Stimulated activated naive CD8-positive, alpha-beta T cell treated with anti-CD3 and anti-CD28 coated beads, Interleukin-15, Interleukin-2, amounts not matched to agents 100 ng/mL and 50 ng/mL, for 24 hours (primary cell): ENCODE results near the gene DLGAP1.
A peak's percentile ranks its signal among the peaks of the same experiment; 100 is the strongest.
"Not testable (repeated sequence)": the region's sequence is repeated elsewhere in the genome, so short reads cannot be mapped to it uniquely, and the experiment has no call there.

Experiments used
- H3K27ac Mint-ChIP-seq: one replicate; pipeline ENCODE4 v1.8.0; 2021; ENCODE audit warnings: mild to moderate bottlenecking, mixed read lengths
- H3K27me3 Mint-ChIP-seq: one replicate; pipeline ENCODE4 v1.8.0; 2021; ENCODE audit warnings: mixed read lengths
- H3K36me3 Mint-ChIP-seq: one replicate; pipeline ENCODE4 v1.8.0; 2021; ENCODE audit warnings: low read depth, mixed read lengths
- H3K4me1 Mint-ChIP-seq: one replicate; pipeline ENCODE4 v1.8.0; 2021; ENCODE audit warnings: low read depth, mixed read lengths
- H3K4me3 Mint-ChIP-seq: one replicate; pipeline ENCODE4 v1.8.0; 2021; ENCODE audit warnings: mild to moderate bottlenecking, mixed read lengths
- H3K9me3 Mint-ChIP-seq: one replicate; pipeline ENCODE4 v1.8.0; 2021; ENCODE audit warnings: mixed read lengths

DLGAP1 gene

DNA sequence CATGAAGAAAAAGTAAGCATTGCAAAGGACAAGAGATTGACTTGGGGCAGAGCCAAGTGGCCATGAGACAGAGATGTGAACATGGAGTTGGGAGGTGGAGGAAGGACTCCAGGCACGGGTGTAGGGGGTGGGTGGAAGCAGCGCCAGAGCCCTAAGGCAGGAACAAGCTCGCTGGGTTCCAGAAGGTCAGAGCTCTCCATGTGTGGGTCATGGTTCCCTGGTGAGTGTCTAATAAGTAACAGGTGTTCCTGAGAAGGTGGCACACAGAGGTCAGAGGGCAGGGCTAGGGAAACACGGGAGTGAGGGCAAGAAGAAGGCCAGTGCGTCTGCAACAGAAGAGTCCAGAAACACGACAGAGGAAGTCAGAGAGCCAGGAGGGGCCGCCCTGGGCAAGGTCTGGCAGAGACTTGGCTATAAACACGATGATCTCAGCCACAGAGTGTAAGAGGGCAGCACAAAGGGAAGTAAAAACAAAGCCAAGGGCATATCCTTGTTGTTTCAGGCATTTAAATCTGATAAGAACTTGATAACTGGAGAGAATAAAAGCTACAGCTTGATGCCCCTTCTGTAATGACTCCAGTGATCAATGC, 744.3 kb downstream of the DLGAP1 start:
- Mint-ChIP-seq H3K27me3 (peaks cover 26% of the 10 kb centered on the region), H3K36me3 (no peaks in the 10 kb centered on the region), H3K27ac (peak overlapping the region; percentile 14), H3K4me1 (peaks cover 10% of the 10 kb centered on the region), H3K9me3 (no peaks in the 10 kb centered on the region), H3K4me3 (no peak overlapping the region)

DNA sequence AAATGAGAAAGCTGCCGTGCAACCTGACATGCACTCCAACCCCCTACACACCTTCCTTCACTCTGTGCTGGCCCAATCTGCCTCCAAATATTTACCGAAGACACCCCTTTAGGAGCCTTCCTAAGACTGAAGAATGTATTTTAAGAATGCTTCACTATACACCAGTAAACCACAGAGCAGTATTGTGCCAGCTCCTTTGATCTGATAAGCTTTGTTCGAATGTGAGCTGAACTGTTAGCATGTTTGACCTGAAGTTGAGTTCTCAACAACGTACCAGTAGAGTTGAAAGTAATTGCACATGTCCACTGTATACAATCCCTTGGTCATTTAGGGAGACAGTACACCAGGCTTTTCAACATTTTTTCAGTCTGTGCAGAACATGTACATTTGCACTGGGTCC, 745.9 kb downstream of the DLGAP1 start:
- H3K27ac Mint-ChIP-seq = no peak overlapping the region
- H3K4me1 Mint-ChIP-seq = no peaks in the 10 kb centered on the region
- no peaks in the 10 kb centered on the region for H3K9me3 Mint-ChIP-seq
- H3K27me3 Mint-ChIP-seq = peaks cover 26% of the 10 kb centered on the region
- no peaks in the 10 kb centered on the region for H3K36me3 Mint-ChIP-seq
- H3K4me3 Mint-ChIP-seq = no peak overlapping the region

DNA sequence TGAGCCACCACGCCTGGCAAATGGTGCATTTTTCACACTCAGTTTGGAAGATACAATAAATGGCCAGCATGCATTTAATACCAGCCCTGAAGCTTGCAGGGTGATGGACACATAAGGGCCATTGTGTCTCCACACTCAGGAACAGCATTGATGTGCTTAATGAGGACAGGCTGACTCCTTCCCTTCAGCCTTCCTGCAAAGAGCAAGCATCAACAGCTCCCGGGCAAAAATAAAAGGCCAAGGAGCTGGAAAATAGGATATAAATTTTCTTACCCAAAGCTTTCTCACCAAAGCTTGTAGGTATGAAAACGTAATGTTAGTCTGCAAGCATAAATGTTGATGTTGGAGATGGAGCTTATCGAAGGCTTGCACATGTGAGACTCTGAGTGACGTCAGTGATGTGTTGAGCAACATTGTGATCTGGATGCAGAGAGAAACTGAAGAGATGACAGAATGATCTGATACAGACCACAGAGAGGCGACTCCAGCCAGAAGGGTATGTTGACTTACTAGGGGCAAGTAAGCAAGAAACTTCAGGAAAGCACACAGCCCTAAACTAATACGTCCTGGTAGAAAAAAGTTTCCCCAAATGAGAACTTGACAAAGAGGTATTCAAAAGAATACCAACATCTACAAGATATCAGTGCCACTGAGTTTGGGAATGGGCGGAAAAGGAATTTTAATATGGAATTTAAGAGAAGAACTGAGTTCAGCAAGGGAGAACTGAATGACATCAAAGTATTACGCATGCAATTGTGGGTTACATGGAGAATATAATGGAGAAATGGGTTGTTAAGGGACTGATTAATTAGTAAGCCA, 748.6 kb downstream of the DLGAP1 start:
- H3K4me1 Mint-ChIP-seq = no peaks in the 10 kb centered on the region
- no peak overlapping the region for H3K27ac Mint-ChIP-seq
- H3K36me3 Mint-ChIP-seq = no peaks in the 10 kb centered on the region
- H3K27me3 Mint-ChIP-seq = peaks cover 40% of the 10 kb centered on the region
- H3K9me3 Mint-ChIP-seq = no peaks in the 10 kb centered on the region
- H3K4me3 Mint-ChIP-seq = no peak overlapping the region

DNA sequence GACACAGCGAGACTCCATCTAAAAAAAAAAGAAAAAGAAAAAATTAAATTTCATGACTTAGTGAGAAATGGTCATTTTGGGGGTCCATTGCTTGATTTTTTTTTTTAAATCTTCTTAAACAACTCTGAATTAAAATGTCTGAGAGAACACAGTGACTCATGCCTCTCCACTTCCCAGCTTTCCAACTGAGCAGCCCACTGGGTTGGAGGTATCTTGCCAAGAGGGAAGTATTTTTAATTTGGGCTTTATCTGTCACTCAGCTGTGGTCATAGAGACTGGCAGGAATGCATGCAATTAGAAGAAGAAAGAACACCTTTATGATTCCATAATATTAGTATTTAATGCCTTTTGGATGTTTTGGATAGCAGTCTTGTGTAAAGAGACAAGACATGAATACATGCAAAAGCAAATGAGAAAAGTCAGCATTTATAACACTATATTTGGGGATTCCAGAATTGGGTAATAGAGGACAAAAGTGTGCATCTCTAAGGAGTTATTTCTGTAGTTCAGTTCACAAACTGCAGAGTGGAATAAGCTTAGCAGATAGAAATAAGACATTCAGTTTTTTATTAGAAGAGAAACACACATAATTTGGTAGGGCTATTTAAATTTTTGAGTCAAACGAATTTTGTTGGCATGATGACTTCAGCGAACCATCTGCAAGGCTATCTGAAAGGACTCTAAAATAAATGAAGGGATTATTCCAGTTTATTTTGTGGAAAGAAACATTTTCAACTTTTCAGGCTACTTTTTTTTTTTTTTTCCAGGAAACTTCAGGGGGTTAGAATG, 750.4 kb downstream of the DLGAP1 start:
- H3K27ac Mint-ChIP-seq = no peak overlapping the region
- no peak overlapping the region for H3K4me3 Mint-ChIP-seq
- peaks cover 40% of the 10 kb centered on the region for H3K27me3 Mint-ChIP-seq
- H3K36me3 Mint-ChIP-seq = no peaks in the 10 kb centered on the region
- H3K4me1 Mint-ChIP-seq = no peaks in the 10 kb centered on the region
- H3K9me3 Mint-ChIP-seq = no peaks in the 10 kb centered on the region

DNA sequence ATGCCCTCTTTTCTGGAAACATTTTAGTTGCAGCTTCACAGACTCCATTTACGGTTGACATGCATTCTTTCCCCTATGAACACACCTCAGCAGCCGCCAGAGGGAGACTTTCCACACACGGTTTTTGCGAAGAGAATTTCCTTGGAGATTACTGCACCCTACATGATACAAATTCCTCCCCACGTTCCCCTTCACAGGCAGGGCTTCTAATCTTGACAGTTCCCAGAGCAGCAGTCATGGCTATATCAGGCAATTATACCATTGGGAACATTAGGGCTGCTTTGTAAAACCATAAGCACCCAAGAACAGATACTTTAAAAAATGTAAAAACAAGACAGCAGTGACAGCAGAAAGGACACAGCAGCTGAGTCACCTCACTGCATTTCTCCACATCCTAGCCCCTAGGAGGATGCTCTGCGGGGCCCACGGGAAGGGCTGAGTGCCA, 751.4 kb downstream of the DLGAP1 start:
- Mint-ChIP-seq H3K36me3 (no peaks in the 10 kb centered on the region), H3K27me3 (peaks cover 38% of the 10 kb centered on the region), H3K9me3 (no peaks in the 10 kb centered on the region), H3K27ac (no peak overlapping the region), H3K4me1 (no peaks in the 10 kb centered on the region), H3K4me3 (no peak overlapping the region)

DNA sequence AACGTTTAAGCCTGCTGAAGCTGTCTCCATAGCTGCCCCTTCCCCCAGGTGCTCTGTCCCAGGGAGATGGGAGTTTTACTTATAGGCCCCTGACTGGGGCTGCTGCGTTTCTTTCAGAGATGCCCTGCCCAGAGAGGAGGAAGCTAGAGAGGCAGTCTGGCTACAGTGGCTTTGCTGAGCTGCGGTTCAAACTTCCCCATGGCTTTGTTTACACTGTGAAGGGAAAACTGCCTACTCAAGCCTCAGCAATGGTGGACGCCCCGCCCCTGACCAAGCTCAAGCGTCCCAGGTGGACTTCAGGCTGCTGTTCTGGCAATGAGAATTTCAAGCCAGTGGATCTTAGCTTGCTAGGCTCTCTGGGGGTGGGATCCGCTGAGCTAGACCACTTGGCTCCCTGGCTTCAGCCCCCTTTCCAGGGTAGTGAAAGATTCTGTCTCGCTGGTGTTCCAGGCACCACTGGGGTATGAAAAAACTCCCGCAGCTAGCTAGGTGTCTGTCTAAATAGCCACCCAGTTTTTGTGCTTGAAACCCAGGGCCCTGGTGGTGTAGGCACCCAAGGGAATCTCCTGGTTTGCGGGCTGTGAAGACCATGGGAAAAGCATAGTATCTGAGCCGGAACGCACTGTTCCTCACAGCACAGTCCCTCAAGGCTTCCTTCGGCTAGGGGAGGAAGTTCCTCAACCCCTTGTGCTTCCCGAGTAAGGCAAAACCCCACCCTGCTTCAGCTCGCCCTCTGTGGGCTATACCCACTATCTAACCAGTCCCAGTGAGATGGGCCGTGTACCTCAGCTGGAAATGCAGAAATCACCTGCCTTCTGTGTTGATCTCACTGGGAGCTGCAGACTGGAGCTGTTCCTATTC, 755.2 kb downstream of the DLGAP1 start:
- H3K4me3 Mint-ChIP-seq, H3K36me3 Mint-ChIP-seq, H3K4me1 Mint-ChIP-seq, H3K27ac Mint-ChIP-seq, H3K9me3 Mint-ChIP-seq: not testable (repeated sequence)
- peaks cover 44% of the 10 kb centered on the region for H3K27me3 Mint-ChIP-seq

DNA sequence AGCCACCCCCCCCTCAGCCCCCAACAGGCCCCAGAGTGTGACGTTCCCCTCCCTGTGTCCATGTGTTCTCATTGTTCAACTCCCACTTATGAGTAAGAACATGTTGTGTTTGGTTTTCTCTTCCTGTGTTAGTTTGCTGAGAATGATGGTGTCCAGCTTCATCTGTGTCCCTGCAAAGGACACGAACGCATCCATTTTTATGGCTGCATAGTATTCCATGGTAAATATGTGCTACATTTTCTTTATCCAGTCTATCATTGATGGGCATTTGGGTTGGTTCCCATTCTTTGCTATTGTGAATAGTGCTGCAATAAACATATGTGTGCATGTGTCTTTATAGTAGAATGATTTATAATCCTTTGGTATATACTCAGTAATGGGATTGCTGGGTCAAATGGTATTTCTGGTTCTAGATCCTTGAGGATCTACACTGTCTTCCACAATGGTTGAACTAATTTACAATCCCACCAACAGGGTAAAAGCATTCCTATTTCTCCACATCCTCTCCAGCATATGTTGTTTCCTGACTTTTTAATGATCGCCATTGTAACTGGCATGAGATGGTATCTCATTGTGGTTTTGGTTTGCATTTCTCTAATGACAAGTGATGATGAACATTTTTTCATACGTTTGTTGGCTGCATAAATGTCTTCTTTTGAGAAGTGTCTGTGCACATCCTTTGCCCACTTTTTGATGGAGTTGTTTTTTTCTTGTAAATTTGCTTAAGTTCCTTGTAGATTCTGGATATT, 760.9 kb downstream of the DLGAP1 start:
- not testable (repeated sequence) for H3K27ac Mint-ChIP-seq, H3K4me3 Mint-ChIP-seq, H3K9me3 Mint-ChIP-seq, H3K36me3 Mint-ChIP-seq, H3K4me1 Mint-ChIP-seq
- peaks cover 15% of the 10 kb centered on the region for H3K27me3 Mint-ChIP-seq

DNA sequence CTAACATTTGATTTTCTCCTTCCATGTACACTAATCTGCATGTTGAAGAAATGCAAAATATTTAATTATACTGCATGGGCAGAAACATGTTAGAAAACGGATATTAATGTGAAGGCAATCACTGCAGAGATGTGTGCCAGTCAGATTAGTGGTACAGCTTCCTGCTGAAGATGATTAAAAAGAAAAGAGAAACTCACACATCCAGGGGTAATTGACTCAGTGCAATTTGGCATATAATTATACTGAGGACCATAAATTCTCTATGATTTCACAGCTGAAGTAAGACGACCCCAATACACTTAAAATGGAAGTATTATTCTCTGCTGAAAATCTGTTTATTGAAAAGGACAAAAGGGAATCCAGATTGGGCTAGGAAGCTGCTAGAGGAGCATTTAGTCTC, 761.7 kb downstream of the DLGAP1 start:
- Mint-ChIP-seq H3K36me3 (no peaks in the 10 kb centered on the region), H3K27ac (no peak overlapping the region), H3K4me1 (no peaks in the 10 kb centered on the region), H3K27me3 (peaks cover 14% of the 10 kb centered on the region), H3K4me3 (no peak overlapping the region), H3K9me3 (no peaks in the 10 kb centered on the region)

DNA sequence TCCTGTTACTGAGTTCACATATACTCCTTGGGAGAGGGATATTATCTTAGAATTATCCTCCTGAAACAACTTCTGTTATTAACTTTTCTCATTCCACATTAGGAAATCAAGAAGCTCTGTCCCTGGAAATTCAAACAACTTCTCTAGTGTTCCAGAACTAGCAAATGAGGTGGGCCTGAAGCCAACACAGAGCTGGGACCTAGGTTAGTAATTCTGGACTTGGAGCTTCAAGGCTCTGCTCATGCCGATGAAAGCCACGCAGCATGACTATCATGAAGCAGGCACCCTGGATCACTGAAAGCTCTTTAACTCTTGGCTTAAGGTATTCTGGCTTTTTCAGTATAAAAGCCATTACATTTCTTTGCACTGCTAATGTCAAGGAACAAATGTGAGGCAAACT, 762.4 kb downstream of the DLGAP1 start:
- no peaks in the 10 kb centered on the region for H3K4me1 Mint-ChIP-seq
- no peak overlapping the region for H3K4me3 Mint-ChIP-seq
- no peaks in the 10 kb centered on the region for H3K36me3 Mint-ChIP-seq
- H3K27me3 Mint-ChIP-seq = peaks cover 14% of the 10 kb centered on the region
- no peak overlapping the region for H3K27ac Mint-ChIP-seq
- H3K9me3 Mint-ChIP-seq = no peaks in the 10 kb centered on the region

DNA sequence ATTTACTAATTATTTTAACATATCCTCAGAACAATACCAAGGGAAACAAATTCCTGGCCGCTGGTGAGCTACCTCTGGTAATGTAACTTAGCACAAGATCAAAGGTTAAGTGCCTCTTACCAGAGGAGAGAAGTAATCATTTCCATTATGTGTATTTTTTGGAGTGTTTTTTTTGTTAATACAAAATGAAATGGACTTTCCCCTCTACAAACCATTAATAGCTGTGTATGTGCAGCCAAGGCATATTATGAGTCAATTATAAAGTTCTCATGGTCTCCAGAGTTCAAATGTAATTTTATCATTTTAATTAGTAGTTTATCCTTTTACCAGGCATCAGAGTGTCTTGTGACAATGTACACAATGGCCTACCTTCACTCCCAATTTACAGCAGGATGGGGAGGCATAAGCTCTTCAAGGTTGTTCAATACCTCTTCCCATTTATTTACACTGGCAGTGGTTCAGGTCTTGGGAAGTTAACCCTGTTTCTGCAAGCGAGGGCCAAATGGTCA, 762.9 kb downstream of the DLGAP1 start:
- H3K4me3 Mint-ChIP-seq = no peak overlapping the region

DNA sequence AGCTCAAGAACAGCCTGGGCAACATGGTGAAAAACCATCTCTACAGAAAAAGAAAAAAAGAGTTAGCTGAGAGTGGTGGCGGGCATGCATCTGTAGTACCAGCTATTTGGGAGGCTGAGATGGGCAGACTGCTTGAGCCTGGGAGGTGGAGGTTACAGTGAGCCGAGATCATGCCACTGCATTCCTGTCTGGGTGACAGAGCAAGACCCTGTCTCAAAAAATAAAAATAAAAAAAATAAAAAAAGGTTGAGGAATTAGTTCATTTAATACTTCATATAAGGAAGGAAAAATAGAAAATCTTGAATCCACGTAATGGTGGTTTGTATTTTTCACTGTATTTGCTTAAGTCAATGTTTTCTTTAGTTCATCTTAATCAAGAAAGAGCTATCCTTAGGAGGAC, 763.4 kb downstream of the DLGAP1 start:
- Mint-ChIP-seq H3K27ac (no peak overlapping the region), H3K27me3 (peaks cover 6% of the 10 kb centered on the region), H3K4me3 (no peak overlapping the region), H3K36me3 (no peaks in the 10 kb centered on the region), H3K4me1 (no peaks in the 10 kb centered on the region), H3K9me3 (no peaks in the 10 kb centered on the region)

More for the DNA sequence above, 762.9 kb downstream of the DLGAP1 start:
- H3K36me3 Mint-ChIP-seq = no peaks in the 10 kb centered on the region
- peaks cover 11% of the 10 kb centered on the region for H3K27me3 Mint-ChIP-seq
- H3K27ac Mint-ChIP-seq = no peak overlapping the region
- no peaks in the 10 kb centered on the region for H3K4me1 Mint-ChIP-seq
- H3K9me3 Mint-ChIP-seq = no peaks in the 10 kb centered on the region

DNA sequence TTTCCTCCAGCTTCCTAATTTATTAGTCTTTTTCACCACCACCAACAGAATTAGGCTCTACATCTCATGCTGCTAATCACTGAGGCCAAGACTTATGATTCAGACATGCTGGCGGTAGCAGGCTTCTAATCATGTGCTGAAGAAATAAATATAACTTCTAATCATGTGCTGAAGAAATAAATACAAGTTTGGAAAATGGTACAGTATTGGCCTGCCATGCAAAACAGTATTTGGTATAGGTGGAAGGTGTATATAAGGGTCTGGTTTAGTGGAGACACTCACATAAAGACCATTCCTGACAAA, 764.4 kb downstream of the DLGAP1 start:
- H3K27me3 Mint-ChIP-seq = no peaks in the 10 kb centered on the region
- no peaks in the 10 kb centered on the region for H3K4me1 Mint-ChIP-seq
- H3K9me3 Mint-ChIP-seq = no peaks in the 10 kb centered on the region
- H3K4me3 Mint-ChIP-seq = no peak overlapping the region
- no peak overlapping the region for H3K27ac Mint-ChIP-seq
- no peaks in the 10 kb centered on the region for H3K36me3 Mint-ChIP-seq

DNA sequence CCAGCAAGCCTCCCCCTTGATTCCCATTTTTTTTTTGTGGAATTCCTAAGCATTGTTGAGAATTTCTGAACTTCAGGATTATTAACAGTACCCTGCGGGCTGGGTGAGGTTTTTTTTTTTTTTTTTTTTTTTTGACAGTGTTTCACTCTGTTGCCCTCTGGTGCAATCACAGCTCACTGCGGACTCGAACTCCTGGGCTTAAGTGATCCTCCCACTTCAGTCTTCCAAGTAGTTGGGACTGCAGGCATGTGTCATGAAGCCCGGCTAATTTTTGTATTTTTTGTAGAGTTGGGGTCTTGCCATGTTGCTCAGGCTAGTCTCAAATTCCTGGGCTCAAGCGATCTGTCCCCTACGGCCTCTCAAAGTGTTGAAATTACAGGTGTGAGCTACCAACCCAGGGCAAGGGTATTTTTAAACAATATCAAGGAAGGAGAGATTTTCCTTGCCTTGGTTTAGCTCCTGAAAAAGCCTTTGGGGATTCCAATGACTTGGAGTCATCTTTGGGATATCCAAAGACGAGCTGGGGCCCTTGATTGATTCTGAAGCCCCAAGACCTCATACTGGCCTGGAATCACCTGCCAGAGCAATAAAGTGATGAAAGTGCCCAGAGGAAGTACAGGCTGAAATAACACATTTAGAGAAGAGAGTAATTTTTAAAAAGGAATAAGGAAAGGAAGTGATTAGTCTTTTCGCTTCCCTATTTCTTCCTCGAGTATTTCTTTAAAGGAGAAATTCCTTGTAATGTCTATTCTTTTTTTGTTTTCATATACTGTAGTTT, 764.9 kb downstream of the DLGAP1 start:
- Mint-ChIP-seq H3K27me3 (no peaks in the 10 kb centered on the region), H3K27ac (no peak overlapping the region), H3K9me3 (no peaks in the 10 kb centered on the region), H3K4me3 (no peak overlapping the region), H3K4me1 (no peaks in the 10 kb centered on the region), H3K36me3 (no peaks in the 10 kb centered on the region)
